HG02763 (cell line): Measurements from ENCODE around the gene DGKH.
"Not testable (repeated sequence)": the region's sequence is repeated elsewhere in the genome, so short reads cannot be mapped to it uniquely, and the experiment has no call there.

ENCODE experiments used
- ATAC-seq: cut with Tn5 transposase; IDR thresholded peaks from one replicate; pipeline ENCODE4 v1.9.1; 2021; ENCODE audit warnings: mild to moderate bottlenecking, moderate library complexity; ENCODE audit not compliant: unreplicated experiment

The DGKH gene

GRCh38 chr13:42108217-42108616, 59.8 kb downstream of the DGKH start:
- no peak for ATAC-seq

GRCh38 chr13:42109957-42110356, 61.5 kb downstream of the DGKH start:
- no peak for ATAC-seq

GRCh38 chr13:42110410-42111155, 62.1 kb downstream of the DGKH start:
- no peak for ATAC-seq

GRCh38 chr13:42112864-42113263, 64.4 kb downstream of the DGKH start:
- no peak for ATAC-seq

- ATAC-seq, result no peak
Observed at GRCh38 chr13:42113478-42113877, 65.0 kb downstream of the DGKH start.

GRCh38 chr13:42114278-42114677, 65.8 kb downstream of the DGKH start:
- no peak for ATAC-seq

- ATAC-seq, result no peak
Observed at GRCh38 chr13:42114912-42115311, 66.5 kb downstream of the DGKH start.

GRCh38 chr13:42116225-42116624, 67.8 kb downstream of the DGKH start:
- no peak for ATAC-seq

- ATAC-seq, result no peak
Observed at GRCh38 chr13:42119041-42119440, 70.6 kb downstream of the DGKH start.

- no peak for ATAC-seq
Observed at GRCh38 chr13:42119875-42120274, 71.4 kb downstream of the DGKH start.

- ATAC-seq, result no peak
Observed at GRCh38 chr13:42123600-42123999, 75.2 kb downstream of the DGKH start.

- no peak for ATAC-seq
Observed at GRCh38 chr13:42125046-42125445, 76.6 kb downstream of the DGKH start.

GRCh38 chr13:42127047-42127446, 78.6 kb downstream of the DGKH start:
- ATAC-seq, result no peak

GRCh38 chr13:42129033-42129432, 80.6 kb downstream of the DGKH start:
- no peak for ATAC-seq

GRCh38 chr13:42136518-42136917, 88.1 kb downstream of the DGKH start:
- ATAC-seq, result no peak

GRCh38 chr13:42137856-42138537, 89.5 kb downstream of the DGKH start:
- ATAC-seq, result no peak

GRCh38 chr13:42140494-42140893, 92.0 kb downstream of the DGKH start:
- no peak for ATAC-seq

- not testable (repeated sequence) for ATAC-seq
Observed at GRCh38 chr13:42141052-42141451, 92.6 kb downstream of the DGKH start.

GRCh38 chr13:42146359-42146758, 97.9 kb downstream of the DGKH start:
- no peak for ATAC-seq

- ATAC-seq, result no peak
Observed at GRCh38 chr13:42148538-42148937, 100.1 kb downstream of the DGKH start.

- no peak for ATAC-seq
Observed at GRCh38 chr13:42149136-42149535, 100.7 kb downstream of the DGKH start.

- ATAC-seq, result no peak
Observed at GRCh38 chr13:42151781-42152180, 103.3 kb downstream of the DGKH start.

GRCh38 chr13:42152495-42152894, 104.0 kb downstream of the DGKH start:
- ATAC-seq, result no peak
